ENCODE results near the gene MEOX2.
A peak's percentile ranks its signal among the peaks of the same experiment; 100 is the strongest.

The MEOX2 gene

DNA sequence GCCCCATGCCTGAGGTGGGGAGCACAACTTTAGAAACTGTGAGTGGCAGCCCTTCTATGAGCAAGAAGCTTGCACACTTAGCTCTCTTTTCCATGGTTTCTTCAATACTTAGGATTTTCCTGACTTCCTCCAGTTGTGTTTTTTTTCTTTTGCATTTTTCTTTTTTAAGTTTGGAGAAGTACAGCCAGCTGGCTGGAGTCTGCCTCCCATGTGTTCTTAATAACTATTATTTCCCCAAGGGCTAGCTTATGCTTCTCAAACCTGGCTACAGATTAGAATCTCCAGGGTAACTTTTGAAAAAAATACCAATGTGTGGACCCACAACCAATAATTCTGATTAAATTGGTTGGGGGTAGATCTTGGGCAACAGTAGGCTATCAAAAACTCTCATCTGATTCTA, 37.4 kb upstream of the MEOX2 start:
- H2AFZ ChIP-seq (ENCODE audit: low read length) = no peak overlapping the region
- H3K9me2 ChIP-seq (replicated peaks; ENCODE audit: low read depth, low read length) = no peaks in the 10 kb centered on the region
- H3K79me2 ChIP-seq (ENCODE audit: insufficient read depth, low read length) = no peaks in the 10 kb centered on the region
- no peak overlapping the region for H3K9ac ChIP-seq (ENCODE audit: low read depth, low read length, poor library complexity, severe bottlenecking)
- no peaks in the 10 kb centered on the region for H3K27me3 ChIP-seq (ENCODE audit: insufficient read depth, low read length, poor library complexity, severe bottlenecking)
- TF ChIP-seq EZH2phosphoT487 (IDR thresholded peaks at IDR 0.05; ENCODE audit: borderline replicate concordance) = no peak
- TF ChIP-seq, protein P1, sequence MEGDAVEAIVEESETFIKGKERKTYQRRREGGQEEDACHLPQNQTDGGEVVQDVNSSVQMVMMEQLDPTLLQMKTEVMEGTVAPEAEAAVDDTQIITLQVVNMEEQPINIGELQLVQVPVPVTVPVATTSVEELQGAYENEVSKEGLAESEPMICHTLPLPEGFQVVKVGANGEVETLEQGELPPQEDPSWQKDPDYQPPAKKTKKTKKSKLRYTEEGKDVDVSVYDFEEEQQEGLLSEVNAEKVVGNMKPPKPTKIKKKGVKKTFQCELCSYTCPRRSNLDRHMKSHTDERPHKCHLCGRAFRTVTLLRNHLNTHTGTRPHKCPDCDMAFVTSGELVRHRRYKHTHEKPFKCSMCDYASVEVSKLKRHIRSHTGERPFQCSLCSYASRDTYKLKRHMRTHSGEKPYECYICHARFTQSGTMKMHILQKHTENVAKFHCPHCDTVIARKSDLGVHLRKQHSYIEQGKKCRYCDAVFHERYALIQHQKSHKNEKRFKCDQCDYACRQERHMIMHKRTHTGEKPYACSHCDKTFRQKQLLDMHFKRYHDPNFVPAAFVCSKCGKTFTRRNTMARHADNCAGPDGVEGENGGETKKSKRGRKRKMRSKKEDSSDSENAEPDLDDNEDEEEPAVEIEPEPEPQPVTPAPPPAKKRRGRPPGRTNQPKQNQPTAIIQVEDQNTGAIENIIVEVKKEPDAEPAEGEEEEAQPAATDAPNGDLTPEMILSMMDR (conservative IDR thresholded peaks at IDR 0.05; ENCODE audit: low read length) = no peak
- H3K4me2 ChIP-seq (ENCODE audit: low read depth, low read length, poor library complexity, severe bottlenecking) = no peak overlapping the region
- peaks cover 5% of the 10 kb centered on the region for H3K4me1 ChIP-seq (ENCODE audit: insufficient read depth, low read length, poor library complexity, severe bottlenecking)
- no peaks in the 10 kb centered on the region for H3F3A ChIP-seq (ENCODE audit: low read depth)
- no peaks in the 10 kb centered on the region for H3K36me3 ChIP-seq (ENCODE audit: insufficient read depth, low read length)
- no peaks in the 10 kb centered on the region for H4K20me1 ChIP-seq (ENCODE audit: insufficient read depth, low read length, poor library complexity, severe bottlenecking)
- no peaks in the 10 kb centered on the region for H3K9me3 ChIP-seq (ENCODE audit: insufficient read depth, low read depth, low read length)
- H3K4me3 ChIP-seq (ENCODE audit: low read length, poor library complexity, severe bottlenecking) = no peak overlapping the region

GRCh38 chr7:15720849-15721471, 34.5 kb upstream of the MEOX2 start:
- Histone ChIP-seq H3K4me3 (ENCODE audit: low read length, poor library complexity, severe bottlenecking) (no peak overlapping the region), H3K79me2 (ENCODE audit: insufficient read depth, low read length) (no peaks in the 10 kb centered on the region), H3K36me3 (ENCODE audit: insufficient read depth, low read length) (no peaks in the 10 kb centered on the region), H3F3A (ENCODE audit: low read depth) (no peaks in the 10 kb centered on the region), H4K20me1 (ENCODE audit: insufficient read depth, low read length, poor library complexity, severe bottlenecking) (no peaks in the 10 kb centered on the region), H3K4me2 (ENCODE audit: low read depth, low read length, poor library complexity, severe bottlenecking) (no peak overlapping the region), H3K9me2 (replicated peaks; ENCODE audit: low read depth, low read length) (no peaks in the 10 kb centered on the region), H3K27me3 (ENCODE audit: insufficient read depth, low read length, poor library complexity, severe bottlenecking) (no peaks in the 10 kb centered on the region), H3K9ac (ENCODE audit: low read depth, low read length, poor library complexity, severe bottlenecking) (no peak overlapping the region), H2AFZ (ENCODE audit: low read length) (peak overlapping the region; percentile 74; the same call in 1 of the 2 replicates), H3K9me3 (ENCODE audit: insufficient read depth, low read depth, low read length) (no peaks in the 10 kb centered on the region), H3K4me1 (ENCODE audit: insufficient read depth, low read length, poor library complexity, severe bottlenecking) (peaks cover 5% of the 10 kb centered on the region)
- TF ChIP-seq, protein P1 (conservative IDR thresholded peaks at IDR 0.05; ENCODE audit: low read length) = peak; percentile 95
- TF ChIP-seq EZH2phosphoT487 (IDR thresholded peaks at IDR 0.05; ENCODE audit: borderline replicate concordance) = no peak

GRCh38 chr7:15719311-15719710, 32.8 kb upstream of the MEOX2 start:
- Histone ChIP-seq H3K4me1 (ENCODE audit: insufficient read depth, low read length, poor library complexity, severe bottlenecking) (peaks cover 5% of the 10 kb centered on the region), H2AFZ (ENCODE audit: low read length) (no peak overlapping the region), H3F3A (ENCODE audit: low read depth) (no peaks in the 10 kb centered on the region), H3K9me3 (ENCODE audit: insufficient read depth, low read depth, low read length) (no peaks in the 10 kb centered on the region), H4K20me1 (ENCODE audit: insufficient read depth, low read length, poor library complexity, severe bottlenecking) (no peaks in the 10 kb centered on the region), H3K9ac (ENCODE audit: low read depth, low read length, poor library complexity, severe bottlenecking) (no peak overlapping the region), H3K36me3 (ENCODE audit: insufficient read depth, low read length) (no peaks in the 10 kb centered on the region), H3K4me3 (ENCODE audit: low read length, poor library complexity, severe bottlenecking) (no peak overlapping the region), H3K4me2 (ENCODE audit: low read depth, low read length, poor library complexity, severe bottlenecking) (no peak overlapping the region), H3K79me2 (ENCODE audit: insufficient read depth, low read length) (no peaks in the 10 kb centered on the region), H3K27me3 (ENCODE audit: insufficient read depth, low read length, poor library complexity, severe bottlenecking) (no peaks in the 10 kb centered on the region), H3K9me2 (replicated peaks; ENCODE audit: low read depth, low read length) (no peaks in the 10 kb centered on the region)
- no peak for TF ChIP-seq EZH2phosphoT487 (IDR thresholded peaks at IDR 0.05; ENCODE audit: borderline replicate concordance)
- TF ChIP-seq, protein P1 (conservative IDR thresholded peaks at IDR 0.05; ENCODE audit: low read length) = no peak
